ENCODE results near the gene PGM1. TPM values are rescaled to one million over a fixed set of nuclear protein-coding genes. Genes with fewer than 3 reads are reported as not detected.

PGM1 gene
- total RNA-seq, 6 experiments from 2014 or later = 31.6 to 46.2 (median 32.9) TPM

GRCh38 chr1:63555480-63555879, 37.7 kb upstream of the PGM1 start:
- H3K4me3 Mint-ChIP-seq = no peak overlapping the region
- no peaks in the 10 kb centered on the region for H3K9me3 Mint-ChIP-seq
- H3K27ac Mint-ChIP-seq = no peak overlapping the region
- TF ChIP-seq CTCF (IDR thresholded peaks at IDR 0.05) = no peak
- no peak for DNase-seq
- peaks cover 6% of the 10 kb centered on the region for H3K4me1 Mint-ChIP-seq (ENCODE audit: low read depth)
- H3K27me3 Mint-ChIP-seq (ENCODE audit: insufficient read depth) = no peaks in the 10 kb centered on the region
- H3K36me3 Mint-ChIP-seq (ENCODE audit: low read depth) = no peaks in the 10 kb centered on the region

- peaks cover 6% of the 10 kb centered on the region for H3K4me1 Mint-ChIP-seq (ENCODE audit: low read depth)
- peak; percentile 86 for TF ChIP-seq CTCF (IDR thresholded peaks at IDR 0.05)
- H3K36me3 Mint-ChIP-seq (ENCODE audit: low read depth) = no peaks in the 10 kb centered on the region
- no peak overlapping the region for H3K4me3 Mint-ChIP-seq
- peaks cover 2% of the 10 kb centered on the region; the same call in 1 of the 2 replicates for H3K27me3 Mint-ChIP-seq (ENCODE audit: insufficient read depth)
- no peaks in the 10 kb centered on the region for H3K9me3 Mint-ChIP-seq
- H3K27ac Mint-ChIP-seq = no peak overlapping the region
- peak; percentile 42 for DNase-seq
Observed at GRCh38 chr1:63557365-63557987, 35.7 kb upstream of the PGM1 start.

- Mint-ChIP-seq H3K36me3 (ENCODE audit: low read depth) (peaks cover 2% of the 10 kb centered on the region; the same call in 1 of the 2 replicates), H3K27me3 (ENCODE audit: insufficient read depth) (peaks cover 2% of the 10 kb centered on the region; the same call in 1 of the 2 replicates), H3K4me1 (ENCODE audit: low read depth) (peaks cover 6% of the 10 kb centered on the region), H3K9me3 (no peaks in the 10 kb centered on the region), H3K27ac (no peak overlapping the region), H3K4me3 (no peak overlapping the region)
- no peak for DNase-seq
- TF ChIP-seq CTCF (IDR thresholded peaks at IDR 0.05) = no peak
Observed at GRCh38 chr1:63559357-63559756, 33.9 kb upstream of the PGM1 start.

GRCh38 chr1:63563745-63564144, 29.5 kb upstream of the PGM1 start:
- peaks cover 8% of the 10 kb centered on the region; the same call in 1 of the 2 replicates for H3K36me3 Mint-ChIP-seq (ENCODE audit: low read depth)
- DNase-seq = no peak
- H3K27me3 Mint-ChIP-seq (ENCODE audit: insufficient read depth) = peaks cover 2% of the 10 kb centered on the region; the same call in 1 of the 2 replicates
- H3K9me3 Mint-ChIP-seq = no peaks in the 10 kb centered on the region
- TF ChIP-seq CTCF (IDR thresholded peaks at IDR 0.05) = no peak
- H3K4me1 Mint-ChIP-seq (ENCODE audit: low read depth) = no peaks in the 10 kb centered on the region
- no peak overlapping the region for H3K4me3 Mint-ChIP-seq
- H3K27ac Mint-ChIP-seq = no peak overlapping the region

DNA sequence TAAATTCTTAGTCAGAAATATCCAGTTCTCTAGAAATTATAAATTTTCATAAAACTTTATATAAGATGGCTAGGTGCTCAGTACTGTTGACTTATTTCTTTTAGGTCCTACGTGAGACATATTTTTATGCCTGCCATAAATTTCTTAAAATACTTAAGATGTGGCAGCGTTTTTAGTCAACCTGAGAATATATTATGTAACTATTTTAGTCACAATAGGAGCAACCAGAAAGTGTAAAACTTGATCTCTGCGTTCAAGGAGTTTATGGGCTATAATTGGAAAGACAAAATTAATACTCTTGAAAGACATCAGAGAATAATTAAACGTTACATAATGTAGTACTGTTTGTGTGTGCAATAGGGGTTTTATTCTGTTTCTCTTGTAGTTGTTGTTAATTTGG, 24.1 kb upstream of the PGM1 start:
- Mint-ChIP-seq H3K27ac (no peak overlapping the region), H3K4me3 (no peak overlapping the region)

More for the DNA sequence above, 24.1 kb upstream of the PGM1 start:
- no peak for DNase-seq
- Mint-ChIP-seq H3K9me3 (no peaks in the 10 kb centered on the region), H3K4me1 (ENCODE audit: low read depth) (no peaks in the 10 kb centered on the region), H3K36me3 (ENCODE audit: low read depth) (peaks cover 8% of the 10 kb centered on the region; the same call in 1 of the 2 replicates), H3K27me3 (ENCODE audit: insufficient read depth) (no peaks in the 10 kb centered on the region)
- no peak for TF ChIP-seq CTCF (IDR thresholded peaks at IDR 0.05)

Data from HFFc6 (cell line).